IMR-90 (cell line): ENCODE results near the gene RPS19. TPM values are rescaled to one million over a fixed set of nuclear protein-coding genes. Genes with fewer than 3 reads are reported as not detected.

Source experiments
- ATAC-seq: fragments of 200-7000 bp; cut with Tn5 transposase; 2 replicates; pipeline ENCODE4 v1.9.1; 2020; ENCODE audit warnings: low read depth, mild to moderate bottlenecking, moderate library complexity
- BruUV-seq: library from RNA; stranded (reverse); fragments of 400-500 nt; replicated peaks from 2 replicates; lab custom pipeline; 2021; lab: Mats Ljungman, UMichigan
- CTCF ChIA-PET: fragments of 300-600 bp; formaldehyde crosslinking; extraction: SDS; loops from one replicate; lab custom pipeline; 2021; ENCODE audit warnings: antibody characterized with exemption; lab: Yijun Ruan, JAX
- POLR2A ChIA-PET: fragments of 300-600 bp; sonication (Branson Sonifier 250); formaldehyde crosslinking; loops from one replicate; lab custom pipeline; 2022; ENCODE audit warnings: antibody characterized with exemption; ENCODE audit not compliant: unreplicated experiment; lab: Charles Lee
- DNase-seq: peaks from one replicate; pipeline ENCODE4 v3.0.0; 2013
- H2AFZ ChIP-seq: replicated peaks from 2 replicates; pipeline ENCODE3; 2013; ENCODE audit warnings: low read length, mild to moderate bottlenecking; ENCODE audit not compliant: poor library complexity
- H2AK5ac ChIP-seq: 2 replicates; pipeline ENCODE4 v1.6.1; 2013; ENCODE audit warnings: low read depth, low read length, inconsistent platforms
- H2AK9ac ChIP-seq: replicated peaks from 2 replicates; pipeline ENCODE3; 2013; ENCODE audit warnings: mild to moderate bottlenecking, low read depth, low read length, moderate library complexity; ENCODE audit not compliant: poor library complexity
- H2BK120ac ChIP-seq: 2 replicates; pipeline ENCODE4 v1.6.1; 2013; ENCODE audit warnings: low read depth, low read length, inconsistent platforms
- H2BK15ac ChIP-seq: 3 replicates; pipeline ENCODE4 v1.6.1; 2013; ENCODE audit warnings: low read depth, low read length, inconsistent platforms
- H2BK20ac ChIP-seq: 2 replicates; pipeline ENCODE4 v1.6.1; 2013; ENCODE audit warnings: low read depth, mild to moderate bottlenecking, inconsistent platforms, low read length, moderate library complexity
- H2BK5ac ChIP-seq: 2 replicates; pipeline ENCODE4 v1.6.1; 2013; ENCODE audit warnings: mild to moderate bottlenecking, low read depth, low read length, inconsistent platforms; ENCODE audit not compliant: poor library complexity, severe bottlenecking
- H3K14ac ChIP-seq: replicated peaks from 2 replicates; pipeline ENCODE4 v1.6.1; 2013; ENCODE audit warnings: low read depth, low read length, inconsistent platforms
- H3K18ac ChIP-seq: 2 replicates; pipeline ENCODE4 v1.6.1; 2013; ENCODE audit warnings: low read depth, low read length, control low read depth
- H3K23ac ChIP-seq: 2 replicates; pipeline ENCODE4 v1.6.1; 2013; ENCODE audit warnings: low read depth, low read length, inconsistent platforms
- H3K27ac ChIP-seq: 2 replicates; pipeline ENCODE4 v1.5.1; 2013; ENCODE audit warnings: mild to moderate bottlenecking, control low read depth, low read length; ENCODE audit not compliant: insufficient read depth
- H3K27me3 ChIP-seq: 2 replicates; pipeline ENCODE4 v1.6.1; 2013; ENCODE audit warnings: low read length; ENCODE audit not compliant: control insufficient read depth, insufficient read depth
- H3K36me3 ChIP-seq: 2 replicates; pipeline ENCODE4 v1.6.1; 2013; ENCODE audit warnings: low read length, mixed read lengths; ENCODE audit not compliant: control insufficient read depth, insufficient read depth
- H3K4ac ChIP-seq: 2 replicates; pipeline ENCODE4 v1.6.1; 2013; ENCODE audit warnings: low read depth, low read length, inconsistent platforms
- H3K4me1 ChIP-seq: 2 replicates; pipeline ENCODE4 v1.6.1; 2013; ENCODE audit warnings: low read length, mixed read lengths; ENCODE audit not compliant: control insufficient read depth, insufficient read depth
- H3K4me2 ChIP-seq: 2 replicates; pipeline ENCODE4 v1.6.1; 2013; ENCODE audit warnings: low read depth, mild to moderate bottlenecking, control low read depth, low read length, moderate library complexity
- H3K4me3 ChIP-seq: 2 replicates; pipeline ENCODE4 v1.5.1; 2013; ENCODE audit warnings: low read depth, mild to moderate bottlenecking, control low read depth, low read length, moderate library complexity; ENCODE audit not compliant: insufficient read depth
- H3K56ac ChIP-seq: 2 replicates; pipeline ENCODE4 v1.6.1; 2013; ENCODE audit warnings: low read length, inconsistent platforms; ENCODE audit not compliant: insufficient read depth; ENCODE audit errors: extremely low read depth
- H3K79me1 ChIP-seq, 2 experiments: 2 replicates each; pipeline ENCODE4 v1.6.1; 2013; ENCODE audit warnings: low read length in 2 of 2, inconsistent platforms in 1 of 2, low read depth in 1 of 2
- H3K9ac ChIP-seq: 2 replicates; pipeline ENCODE4 v1.6.1; 2013; ENCODE audit warnings: low read depth, low read length, control low read depth
- H3K9me1 ChIP-seq: 2 replicates; pipeline ENCODE4 v1.6.1; 2013; ENCODE audit warnings: low read length, inconsistent platforms; ENCODE audit not compliant: insufficient read depth
- H3K9me3 ChIP-seq: 2 replicates; pipeline ENCODE4 v1.6.1; 2013; ENCODE audit warnings: low read length; ENCODE audit not compliant: control insufficient read depth, insufficient read depth
- H4K20me1 ChIP-seq: 2 replicates; pipeline ENCODE4 v1.6.1; 2013; ENCODE audit warnings: low read length, inconsistent platforms; ENCODE audit not compliant: insufficient read depth
- H4K5ac ChIP-seq: 2 replicates; pipeline ENCODE4 v1.6.1; 2013; ENCODE audit warnings: mild to moderate bottlenecking, low read depth, low read length, control low read depth
- H4K8ac ChIP-seq, 2 experiments: 2 replicates each; pipeline ENCODE4 v1.6.1; 2013; ENCODE audit warnings: low read depth in 2 of 2, low read length in 2 of 2, control low read depth in 1 of 2, inconsistent platforms in 1 of 2
- H4K91ac ChIP-seq: 2 replicates; pipeline ENCODE4 v1.6.1; 2013; ENCODE audit warnings: low read depth, low read length, inconsistent platforms; ENCODE audit not compliant: insufficient read depth
- BHLHE40 ChIP-seq: fragments of 150-350 bp; IDR thresholded peaks from 2 replicates; pipeline ENCODE4 v1.6.1; 2016; ENCODE audit warnings: mild to moderate bottlenecking, low read depth, low read length
- CEBPB ChIP-seq: IDR thresholded peaks from 2 replicates; pipeline ENCODE4 v1.6.1; 2012; ENCODE audit warnings: low read depth, low read length, improper control_type of control experiment
- CHD1 ChIP-seq: IDR thresholded peaks from 2 replicates; pipeline ENCODE4 v1.6.1; 2012; ENCODE audit warnings: low read depth, low read length, improper control_type of control experiment
- FOS ChIP-seq: fragments of 150-350 bp; IDR thresholded peaks from 2 replicates; pipeline ENCODE4 v1.6.1; 2016; ENCODE audit warnings: low read depth, low read length
- MAFK ChIP-seq: IDR thresholded peaks from 2 replicates; pipeline ENCODE4 v1.6.1; 2012; ENCODE audit warnings: low read depth, low read length, improper control_type of control experiment
- MAZ ChIP-seq: IDR thresholded peaks from 2 replicates; pipeline ENCODE4 v1.6.1; 2012; ENCODE audit warnings: low read depth, mild to moderate bottlenecking, low read length, improper control_type of control experiment, moderate library complexity, borderline replicate concordance
- MXI1 ChIP-seq: IDR thresholded peaks from 2 replicates; pipeline ENCODE4 v1.6.1; 2012; ENCODE audit warnings: low read depth, mild to moderate bottlenecking, low read length, moderate library complexity, borderline replicate concordance
- NFE2L2 ChIP-seq: fragments of 150-350 bp; IDR thresholded peaks from 2 replicates; pipeline ENCODE4 v1.6.1; 2016; ENCODE audit warnings: low read depth, mild to moderate bottlenecking, low read length
- POLR2A ChIP-seq: IDR thresholded peaks from 2 replicates; pipeline ENCODE4 v1.6.1; 2012; ENCODE audit warnings: mild to moderate bottlenecking, low read depth, low read length
- RAD21 ChIP-seq: IDR thresholded peaks from 2 replicates; pipeline ENCODE4 v1.6.1; 2012; ENCODE audit warnings: low read length, improper control_type of control experiment
- RCOR1 ChIP-seq: IDR thresholded peaks from 2 replicates; pipeline ENCODE4 v1.6.1; 2012; ENCODE audit warnings: mild to moderate bottlenecking, low read length, improper control_type of control experiment; ENCODE audit not compliant: insufficient replicate concordance
- RFX5 ChIP-seq: IDR thresholded peaks from 2 replicates; pipeline ENCODE4 v1.8.0; 2012; ENCODE audit warnings: low read depth, mild to moderate bottlenecking, low read length, moderate library complexity
- SMC3 ChIP-seq: fragments of 150-350 bp; IDR thresholded peaks from 2 replicates; pipeline ENCODE4 v1.6.1; 2016; ENCODE audit warnings: low read depth, mild to moderate bottlenecking, antibody characterized with exemption, low read length, moderate library complexity
- WGBS, 2 experiments: methylation state at CpG; one replicate each; pipeline versions ENCODE4 v1.1.5 to v1.1.7; 2013; ENCODE audit warnings: missing lambda C conversion rate in 2 of 2; ENCODE audit not compliant: insufficient read length in 1 of 2; ENCODE audit errors: extremely low coverage in 2 of 2; 5-methylcytosine and 5-hydroxymethylcytosine counted together
- dilution Hi-C: fragments of 300-500 bp; cut with HindIII; formaldehyde crosslinking; loops from one replicate; pipeline ENCODE4 v1.14.3; 2018; ENCODE audit warnings: low sequenced_read_pairs; ENCODE audit not compliant: unreplicated experiment
- in situ Hi-C: fragments of 300-500 bp; cut with MboI; formaldehyde crosslinking; loops from 3 replicates; pipeline ENCODE4 v1.14.3; 2019; ENCODE audit warnings: low sequenced_read_pairs, inconsistent platforms, mixed read lengths
- intact Hi-C: fragments of 100-400 bp; cut with micrococcal nuclease; formaldehyde crosslinking; loops from 2 replicates; pipeline ENCODE4 v1.10.0; 2022
- polyA plus RNA-seq, 3 experiments: library from polyadenylated mRNA; depleted of rRNA; stranded (reverse); fragments of >200 nt; gene quantifications; 2 replicates each; pipeline ENCODE4 v1.2.3, GENCODE V29; 2012; ENCODE audit warnings: low replicate concordance in 1 of 3
- total RNA-seq: library from RNA; depleted of rRNA; stranded (reverse); fragments of >200 nt; gene quantifications from 2 replicates; pipeline ENCODE4 v1.2.3, GENCODE V29; 2012
- TF ChIP-seq, protein P1 (sequence below): fragments of 150-350 bp; IDR thresholded peaks from 2 replicates; pipeline ENCODE4 v1.6.1; 2016; ENCODE audit warnings: low read depth, mild to moderate bottlenecking, low read length, moderate library complexity, borderline replicate concordance
- TF ChIP-seq, protein P2 (sequence below): fragments of 150-350 bp; IDR thresholded peaks from 2 replicates; pipeline ENCODE4 v1.6.1; 2017; ENCODE audit warnings: mild to moderate bottlenecking, antibody characterized with exemption, low read length, low read depth
- TF ChIP-seq, protein P3 (sequence below): conservative IDR thresholded peaks from 2 replicates; pipeline ENCODE4 v1.5.1; 2012; ENCODE audit warnings: mild to moderate bottlenecking, low read depth, low read length, improper control_type of control experiment

Gene RPS19
- total and polyA plus RNA-seq, 2 of the 4 experiments (the other 2 are of a cell fraction): 230 to 3,988 TPM

DNA sequence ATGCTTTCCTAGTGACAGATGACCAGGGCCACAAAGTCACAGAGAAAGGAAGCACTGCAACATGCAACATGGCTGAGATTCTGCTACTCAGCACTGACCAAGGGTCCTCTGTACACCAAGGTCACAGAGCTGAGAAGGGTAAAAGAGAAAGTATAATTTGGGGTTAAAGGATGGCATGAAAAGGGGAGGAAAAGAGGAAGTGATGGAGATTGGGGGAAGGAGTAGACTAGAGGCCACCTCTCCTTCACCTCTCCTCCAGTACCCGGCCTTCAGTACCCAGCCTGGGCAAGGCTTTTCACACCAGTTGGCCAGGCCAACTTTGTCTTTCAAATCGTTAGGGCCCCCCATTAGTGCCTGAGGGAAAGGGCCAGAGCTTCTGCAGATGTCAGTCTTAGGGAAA is 6.3 kb upstream of the RPS19 start:
- intact Hi-C loops: no loop called here
- no peak for DNase-seq

More for the DNA sequence above, 6.3 kb upstream of the RPS19 start:
- H3K23ac ChIP-seq: no peak overlapping the region
- no TSS peak for BruUV-seq
- H3K9ac ChIP-seq: no peak overlapping the region
- H4K91ac ChIP-seq: no peak overlapping the region
- no peak overlapping the region for H3K18ac ChIP-seq
- TF ChIP-seq, protein P1, sequence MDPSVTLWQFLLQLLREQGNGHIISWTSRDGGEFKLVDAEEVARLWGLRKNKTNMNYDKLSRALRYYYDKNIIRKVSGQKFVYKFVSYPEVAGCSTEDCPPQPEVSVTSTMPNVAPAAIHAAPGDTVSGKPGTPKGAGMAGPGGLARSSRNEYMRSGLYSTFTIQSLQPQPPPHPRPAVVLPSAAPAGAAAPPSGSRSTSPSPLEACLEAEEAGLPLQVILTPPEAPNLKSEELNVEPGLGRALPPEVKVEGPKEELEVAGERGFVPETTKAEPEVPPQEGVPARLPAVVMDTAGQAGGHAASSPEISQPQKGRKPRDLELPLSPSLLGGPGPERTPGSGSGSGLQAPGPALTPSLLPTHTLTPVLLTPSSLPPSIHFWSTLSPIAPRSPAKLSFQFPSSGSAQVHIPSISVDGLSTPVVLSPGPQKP: no peak
- TF ChIP-seq RFX5 (no peak), MXI1 (no peak), RCOR1 (no peak), FOS (no peak), MAZ (no peak), CEBPB (no peak), CHD1 (no peak), POLR2A (no peak), MAFK (no peak), RAD21 (no peak), NFE2L2 (no peak), BHLHE40 (no peak), SMC3 (no peak)
- TF ChIP-seq, protein P2, sequence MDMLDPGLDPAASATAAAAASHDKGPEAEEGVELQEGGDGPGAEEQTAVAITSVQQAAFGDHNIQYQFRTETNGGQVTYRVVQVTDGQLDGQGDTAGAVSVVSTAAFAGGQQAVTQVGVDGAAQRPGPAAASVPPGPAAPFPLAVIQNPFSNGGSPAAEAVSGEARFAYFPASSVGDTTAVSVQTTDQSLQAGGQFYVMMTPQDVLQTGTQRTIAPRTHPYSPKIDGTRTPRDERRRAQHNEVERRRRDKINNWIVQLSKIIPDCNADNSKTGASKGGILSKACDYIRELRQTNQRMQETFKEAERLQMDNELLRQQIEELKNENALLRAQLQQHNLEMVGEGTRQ: no peak
- TF ChIP-seq, protein P3, sequence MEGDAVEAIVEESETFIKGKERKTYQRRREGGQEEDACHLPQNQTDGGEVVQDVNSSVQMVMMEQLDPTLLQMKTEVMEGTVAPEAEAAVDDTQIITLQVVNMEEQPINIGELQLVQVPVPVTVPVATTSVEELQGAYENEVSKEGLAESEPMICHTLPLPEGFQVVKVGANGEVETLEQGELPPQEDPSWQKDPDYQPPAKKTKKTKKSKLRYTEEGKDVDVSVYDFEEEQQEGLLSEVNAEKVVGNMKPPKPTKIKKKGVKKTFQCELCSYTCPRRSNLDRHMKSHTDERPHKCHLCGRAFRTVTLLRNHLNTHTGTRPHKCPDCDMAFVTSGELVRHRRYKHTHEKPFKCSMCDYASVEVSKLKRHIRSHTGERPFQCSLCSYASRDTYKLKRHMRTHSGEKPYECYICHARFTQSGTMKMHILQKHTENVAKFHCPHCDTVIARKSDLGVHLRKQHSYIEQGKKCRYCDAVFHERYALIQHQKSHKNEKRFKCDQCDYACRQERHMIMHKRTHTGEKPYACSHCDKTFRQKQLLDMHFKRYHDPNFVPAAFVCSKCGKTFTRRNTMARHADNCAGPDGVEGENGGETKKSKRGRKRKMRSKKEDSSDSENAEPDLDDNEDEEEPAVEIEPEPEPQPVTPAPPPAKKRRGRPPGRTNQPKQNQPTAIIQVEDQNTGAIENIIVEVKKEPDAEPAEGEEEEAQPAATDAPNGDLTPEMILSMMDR: no peak
- H2BK20ac ChIP-seq: no peak overlapping the region
- H3K4me2 ChIP-seq: no peak overlapping the region
- in situ Hi-C loops (no loop called here), dilution Hi-C loops (no loop called here)
- H2BK15ac ChIP-seq: no peak overlapping the region
- H2BK5ac ChIP-seq: no peak overlapping the region
- H2AK9ac ChIP-seq: no peak overlapping the region
- no peak overlapping the region for H3K27ac ChIP-seq
- H4K20me1 ChIP-seq: no peaks in the 10 kb centered on the region
- no peak overlapping the region for H3K4ac ChIP-seq
- no peaks in the 10 kb centered on the region for H3K9me3 ChIP-seq
- H3K36me3 ChIP-seq: no peaks in the 10 kb centered on the region
- H3K4me1 ChIP-seq: no peaks in the 10 kb centered on the region
- H3K9me1 ChIP-seq: no peaks in the 10 kb centered on the region
- H3K4me3 ChIP-seq: no peak overlapping the region
- H3K79me1 ChIP-seq: no peaks in the 10 kb centered on the region
- H3K14ac ChIP-seq: no peak overlapping the region
- H3K56ac ChIP-seq: no peak overlapping the region
- H2AFZ ChIP-seq: no peak overlapping the region
- no peak overlapping the region for H2AK5ac ChIP-seq
- no peak overlapping the region for H4K5ac ChIP-seq
- POLR2A ChIA-PET: no interaction called here
- no CpG with 5 or more reads among the region's 2 CpGs for WGBS, 2 experiments
- H2BK120ac ChIP-seq: no peak overlapping the region
- CTCF ChIA-PET: no interaction called here
- no peak for ATAC-seq
- no peak overlapping the region for H4K8ac ChIP-seq
- peaks cover 47% of the 10 kb centered on the region for H3K27me3 ChIP-seq
